ENCODE measurements around the gene ITGB3.
"Not testable (repeated sequence)": the region's sequence is repeated elsewhere in the genome, so short reads cannot be mapped to it uniquely, and the experiment has no call there.

ITGB3 gene
- total RNA-seq, result 0.05 to 0.31 reads per million in 2 donors

GRCh38 chr17:47253541-47254402 lies at the start of gene ITGB3:
Gene ITGB3 (plus strand): TSS chr17:47253827. CDS start chr17:47253862, 35 bp downstream.
- DNase-seq, result peak; percentile 44

GRCh38 chr17:47203984-47204721 lies 49.5 kb upstream of the ITGB3 start:
- no peak for DNase-seq

GRCh38 chr17:47204722-47205418 lies 48.8 kb upstream of the ITGB3 start:
- no peak for DNase-seq

GRCh38 chr17:47205419-47205963 lies 48.1 kb upstream of the ITGB3 start:
- no peak for DNase-seq

- no peak for DNase-seq
Observed at GRCh38 chr17:47207143-47208067, 46.2 kb upstream of the ITGB3 start.

GRCh38 chr17:47208744-47209488 lies 44.7 kb upstream of the ITGB3 start, which contains the start of gene MYL4:
Gene MYL4 (plus strand): TSS chr17:47209348. CDS start chr17:47209423, 75 bp downstream.
- DNase-seq, result no peak

- no peak for DNase-seq
Observed at GRCh38 chr17:47209499-47209898, 44.1 kb upstream of the ITGB3 start.

- no peak for DNase-seq
Observed at GRCh38 chr17:47210105-47210504, 43.5 kb upstream of the ITGB3 start.

- no peak for DNase-seq
Observed at GRCh38 chr17:47210779-47211178, 42.8 kb upstream of the ITGB3 start.

GRCh38 chr17:47212458-47212857 lies 41.2 kb upstream of the ITGB3 start:
- DNase-seq, result no peak

- no peak for DNase-seq
Observed at GRCh38 chr17:47213540-47213939, 40.1 kb upstream of the ITGB3 start.

- no peak for DNase-seq
Observed at GRCh38 chr17:47214931-47215330, 38.7 kb upstream of the ITGB3 start.

- DNase-seq, result not testable (repeated sequence)
Observed at GRCh38 chr17:47216821-47217220, 36.8 kb upstream of the ITGB3 start.

- not testable (repeated sequence) for DNase-seq
Observed at GRCh38 chr17:47217279-47217678, 36.3 kb upstream of the ITGB3 start.

GRCh38 chr17:47218896-47219430 lies 34.7 kb upstream of the ITGB3 start:
- DNase-seq, result no peak

- DNase-seq, result no peak
Observed at GRCh38 chr17:47219621-47220475, 33.8 kb upstream of the ITGB3 start.

- no peak for DNase-seq
Observed at GRCh38 chr17:47220531-47220999, 33.1 kb upstream of the ITGB3 start.

- DNase-seq, result no peak
Observed at GRCh38 chr17:47221154-47221553, 32.5 kb upstream of the ITGB3 start.

GRCh38 chr17:47222047-47222446 lies 31.6 kb upstream of the ITGB3 start:
- no peak for DNase-seq

- DNase-seq, result no peak
Observed at GRCh38 chr17:47223007-47223406, 30.6 kb upstream of the ITGB3 start.

Measured in activated gamma-delta T cell (primary cell).